GM10248 (cell line): ENCODE measurements around the gene MEF2B.

Experiments used
- CTCF ChIA-PET: fragments of 300-600 bp; sonication (Branson Sonifier 250); formaldehyde crosslinking; extraction: SDS; loops from one replicate; lab custom pipeline; 2021; ENCODE audit warnings: antibody characterized with exemption; lab: Yijun Ruan, JAX
- POLR2A ChIA-PET: fragments of 350-650 bp; sonication (Branson Sonifier 250); formaldehyde crosslinking; extraction: SDS; loops from one replicate; lab custom pipeline; 2020; ENCODE audit warnings: antibody characterized with exemption; lab: Yijun Ruan, JAX
- DNase-seq: peaks from one replicate; pipeline ENCODE4 v3.0.0; 2012; ENCODE audit errors: extremely low spot score
- TF ChIP-seq, protein P1 (sequence below): IDR thresholded peaks from 2 replicates; pipeline ENCODE4 v1.5.1; 2012; ENCODE audit warnings: mild to moderate bottlenecking, low read depth; ENCODE audit errors: extremely low read depth, missing control alignments, control extremely low read depth

MEF2B gene

DNA sequence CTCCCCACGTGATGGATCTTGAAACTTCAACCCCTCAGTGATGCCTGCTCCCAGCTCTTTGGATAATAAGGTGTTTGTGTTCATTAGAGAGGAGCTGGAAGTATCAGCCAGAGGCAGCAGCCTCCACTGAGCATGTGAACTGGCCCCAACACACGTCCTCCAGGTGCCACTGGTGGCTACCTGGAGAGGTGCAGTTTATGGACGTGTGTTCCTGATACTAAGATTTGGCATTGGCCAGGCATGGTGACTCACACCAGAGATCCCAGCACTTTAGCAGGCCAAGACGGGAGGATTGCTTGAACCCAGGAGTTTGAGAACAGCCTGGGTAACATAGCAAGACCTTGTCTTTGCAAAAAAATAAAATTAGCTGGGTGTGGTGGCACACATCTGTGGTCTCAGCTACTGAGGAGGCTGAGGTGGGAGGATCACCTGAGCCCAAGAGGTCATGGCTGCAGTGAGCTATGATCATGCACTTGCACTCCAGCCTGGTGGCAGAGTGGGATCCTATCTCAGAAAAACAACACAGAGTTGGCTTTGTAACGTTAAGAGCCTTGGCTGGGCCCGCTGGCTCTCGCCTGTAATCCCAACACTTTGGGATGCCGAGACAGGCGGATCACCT, 71.9 kb downstream of the MEF2B start:
- ChIA-PET POLR2A (no interaction called here), CTCF (interaction anchor here (1.2 to 2.5 kb wide), 3 partner anchors 9 to 18 kb away, joined by 3 to 9 read pairs (median 4); no protein-coding TSS in a partner anchor)
- TF ChIP-seq, protein P1, sequence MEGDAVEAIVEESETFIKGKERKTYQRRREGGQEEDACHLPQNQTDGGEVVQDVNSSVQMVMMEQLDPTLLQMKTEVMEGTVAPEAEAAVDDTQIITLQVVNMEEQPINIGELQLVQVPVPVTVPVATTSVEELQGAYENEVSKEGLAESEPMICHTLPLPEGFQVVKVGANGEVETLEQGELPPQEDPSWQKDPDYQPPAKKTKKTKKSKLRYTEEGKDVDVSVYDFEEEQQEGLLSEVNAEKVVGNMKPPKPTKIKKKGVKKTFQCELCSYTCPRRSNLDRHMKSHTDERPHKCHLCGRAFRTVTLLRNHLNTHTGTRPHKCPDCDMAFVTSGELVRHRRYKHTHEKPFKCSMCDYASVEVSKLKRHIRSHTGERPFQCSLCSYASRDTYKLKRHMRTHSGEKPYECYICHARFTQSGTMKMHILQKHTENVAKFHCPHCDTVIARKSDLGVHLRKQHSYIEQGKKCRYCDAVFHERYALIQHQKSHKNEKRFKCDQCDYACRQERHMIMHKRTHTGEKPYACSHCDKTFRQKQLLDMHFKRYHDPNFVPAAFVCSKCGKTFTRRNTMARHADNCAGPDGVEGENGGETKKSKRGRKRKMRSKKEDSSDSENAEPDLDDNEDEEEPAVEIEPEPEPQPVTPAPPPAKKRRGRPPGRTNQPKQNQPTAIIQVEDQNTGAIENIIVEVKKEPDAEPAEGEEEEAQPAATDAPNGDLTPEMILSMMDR = no peak

DNA sequence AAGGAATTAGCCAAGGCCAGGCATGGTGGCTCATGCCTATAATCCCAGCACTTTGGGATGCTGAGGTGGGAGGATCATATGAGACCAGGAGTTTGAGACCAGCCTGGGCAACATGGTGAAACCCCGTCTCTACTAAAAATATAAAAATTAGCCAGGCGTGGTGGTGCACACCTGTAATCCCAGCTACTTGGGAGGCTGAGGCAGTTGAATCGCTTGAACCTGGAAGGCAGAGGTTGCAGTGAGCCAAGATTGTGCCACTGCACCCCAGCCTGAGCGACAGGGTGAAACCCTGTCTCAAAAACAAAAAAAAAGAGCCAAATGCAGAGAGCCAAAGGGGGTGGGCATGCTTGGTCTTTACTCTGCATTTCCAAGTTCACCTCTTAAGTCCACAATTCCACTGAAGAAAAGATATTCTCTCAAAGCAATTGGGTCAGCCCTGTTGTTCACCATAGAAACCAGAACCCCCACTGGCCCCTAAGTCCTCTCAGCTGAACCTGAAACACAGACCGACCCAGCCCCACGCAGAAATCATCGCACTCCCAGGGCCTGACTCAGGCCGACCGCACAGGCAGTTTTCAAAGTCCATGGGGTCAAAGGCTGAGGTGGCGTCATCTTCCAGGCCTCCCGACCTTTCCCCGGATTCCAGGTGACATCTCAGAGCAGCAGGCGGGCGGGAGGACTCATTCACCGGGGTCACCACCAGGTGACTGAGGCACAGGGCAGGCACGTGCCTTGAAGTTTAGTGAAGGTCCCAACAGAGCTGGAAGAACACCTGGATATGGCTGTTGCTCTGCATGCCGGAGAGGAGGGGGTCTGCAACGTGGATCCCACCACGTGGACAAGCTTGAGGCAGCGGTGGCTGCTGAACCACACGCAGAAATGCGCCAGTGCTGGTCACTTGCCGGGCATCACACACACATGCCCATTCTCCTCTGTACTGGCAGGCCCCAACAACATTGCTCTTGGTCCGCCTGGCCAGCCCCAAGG, 73.1 kb downstream of the MEF2B start:
- CTCF ChIA-PET = interaction anchor here (2.5 kb wide), 1 partner anchor 8 kb away, joined by 9 read pairs; no protein-coding TSS in a partner anchor

More for the DNA sequence above, 71.9 kb downstream of the MEF2B start:
- DNase-seq = no peak

DNA sequence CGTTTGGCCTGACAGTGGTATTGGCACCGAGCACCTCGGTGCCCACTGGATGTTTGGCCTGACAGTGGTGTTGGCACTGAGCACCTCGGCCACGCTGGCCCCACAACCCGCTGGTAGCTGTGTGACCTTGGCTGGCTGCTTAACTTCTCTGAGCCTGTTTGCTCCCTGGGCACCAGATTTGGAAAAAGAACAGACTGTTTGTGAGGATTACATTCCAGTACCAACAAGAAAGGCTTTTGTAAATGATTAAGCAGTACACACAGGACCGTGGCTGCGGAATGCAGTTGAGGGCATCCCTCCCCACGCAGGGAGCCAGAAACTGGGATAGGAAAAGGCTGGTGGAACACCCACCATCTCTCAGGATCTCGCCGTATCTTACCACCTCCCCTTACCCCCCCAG, 74.4 kb downstream of the MEF2B start:
- no peak for DNase-seq
- CTCF ChIA-PET = interaction anchor here (2.2 kb wide), 1 partner anchor 20 kb away, joined by 5 read pairs; no protein-coding TSS in a partner anchor
- TF ChIP-seq, protein P1 = no peak
- POLR2A ChIA-PET = no interaction called here

More for the DNA sequence above, 73.1 kb downstream of the MEF2B start:
- POLR2A ChIA-PET = no interaction called here
- no peak for DNase-seq
- TF ChIP-seq, protein P1 = no peak
